Esophagus squamous epithelium (tissue), 5 donors: ENCODE results near the gene PSMC3IP. TPM values are rescaled to one million over a fixed set of nuclear protein-coding genes. Genes with fewer than 3 reads are reported as not detected.
"Not testable (repeated sequence)": the region's sequence is repeated elsewhere in the genome, so short reads cannot be mapped to it uniquely, and the experiment has no call there.

ENCODE experiments used
- DNase-seq: peaks from one replicate; lab custom pipeline; 2025; lab: John Stamatoyannopoulos, UW
- H3K27ac ChIP-seq, 4 donors: fragments of 200-600 bp; sonication (generic); one replicate each; pipeline ENCODE4 v1.5.1; 2016 to 2019; ENCODE audit warnings: mild to moderate bottlenecking in 1 of 4
- H3K27me3 ChIP-seq, 4 donors: fragments of 200-600 bp; sonication (generic); 1 replicate in 3 of 4; 2 replicates in 1 of 4; pipeline versions ENCODE4 v1.5.1 to v1.6.0; 2017 to 2021; ENCODE audit warnings: antibody characterized with exemption in 1 of 4
- H3K36me3 ChIP-seq, 3 donors: fragments of 200-600 bp; sonication (generic); one replicate each; pipeline ENCODE4 v1.5.1; 2016 to 2019
- H3K4me1 ChIP-seq, 3 donors: fragments of 200-600 bp; sonication (generic); one replicate each; pipeline ENCODE4 v1.5.1; 2017 to 2019
- H3K4me3 ChIP-seq, 4 donors: fragments of 200-600 bp; sonication (generic); 1 replicate in 3 of 4; 2 replicates in 1 of 4; pipeline ENCODE4 v1.5.1; 2016 to 2019; ENCODE audit warnings: mild to moderate bottlenecking in 2 of 4, moderate library complexity in 1 of 4
- H3K9me3 ChIP-seq, 3 donors: fragments of 200-600 bp; sonication (generic); one replicate each; pipeline ENCODE4 v1.5.1; 2016 to 2019
- POLR2A ChIP-seq, 4 donors: fragments of 450-650 bp; IDR thresholded peaks; one replicate each; pipeline ENCODE4 v1.6.1; 2017; ENCODE audit warnings: antibody characterized with exemption in 4 of 4, mild to moderate bottlenecking in 4 of 4, moderate library complexity in 3 of 4
- WGBS, 2 donors: methylation state at CpG; one replicate each; pipeline ENCODE4 v1.1.5; 2018; 5-methylcytosine and 5-hydroxymethylcytosine counted together
- intact Hi-C: fragments of 100-400 bp; cut with DNase I; formaldehyde crosslinking; loops from one replicate; pipeline ENCODE4 v1.15.0; 2022
- total RNA-seq, 4 donors: library from RNA; depleted of rRNA; stranded (reverse); fragments of >200 nt; gene quantifications; one replicate each; pipeline ENCODE4 v1.1.0, GENCODE V29; 2016
- TF ChIP-seq, protein P1 (sequence below), 6 experiments: fragments of 450-650 bp in 4 of 6; fragments of 200-600 bp in 2 of 6; sonication (generic) in 2 of 6; IDR thresholded peaks; one replicate each; pipeline ENCODE4 v1.5.1; 2016 to 2019; ENCODE audit warnings: antibody characterized with exemption in 6 of 6, mild to moderate bottlenecking in 4 of 6, moderate library complexity in 4 of 6
- donor health status: DM: yes; HTN: yes; CAD: no.

Gene PSMC3IP
- total RNA-seq, 4 donors from 2014 or later: 0.61 to 4.8 (median 2.8) TPM

DNA sequence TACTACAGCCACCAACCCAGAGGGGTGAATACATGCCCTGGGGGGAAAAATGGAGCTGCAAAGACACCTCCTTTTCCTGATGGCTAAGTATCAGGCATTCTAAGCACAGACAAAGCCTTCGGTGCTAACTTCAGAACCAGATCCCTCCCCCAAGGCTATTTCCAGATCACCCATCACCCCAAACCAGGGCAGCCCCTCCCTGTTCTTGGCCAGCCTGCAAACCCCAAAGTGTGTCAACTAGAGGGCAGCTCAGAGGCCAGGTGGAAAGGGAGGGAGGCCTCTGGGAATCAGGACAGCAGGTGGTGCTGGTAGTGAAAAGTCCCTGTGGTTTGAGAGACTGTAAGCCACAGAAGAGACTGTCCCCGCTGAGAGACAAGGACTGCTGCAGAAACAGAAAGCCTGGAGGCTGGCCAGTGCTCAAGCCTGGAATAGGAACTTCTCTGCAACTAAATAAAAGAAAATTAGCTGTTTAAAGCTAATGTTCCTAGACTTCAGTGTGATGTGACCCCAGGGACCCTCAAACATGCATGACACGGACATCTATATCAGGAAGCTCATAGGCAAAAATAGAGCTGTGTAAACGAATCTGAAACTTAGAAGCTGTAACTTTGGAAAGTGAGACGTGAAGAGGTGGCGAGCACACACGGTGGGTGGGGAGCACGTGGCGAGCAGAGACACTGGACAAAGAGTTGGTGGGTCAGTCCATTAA, 41.1 kb upstream of the PSMC3IP start:
- Histone ChIP-seq H3K27me3 (no peaks in the 10 kb centered on the region), H3K27ac (peak overlapping the region; percentile 29 to 50 (median 40)), H3K9me3 (no peaks in the 10 kb centered on the region), H3K4me1 (peaks cover 8 to 38% (median 14%) of the 10 kb centered on the region in 3 donors), H3K4me3 (no peak overlapping the region), H3K36me3 (peaks cover 6 to 26% (median 7%) of the 10 kb centered on the region in 3 donors)
- WGBS, 2 donors: 43 to 51% methylated on average over 8 to 9 of the region's 9 CpGs
- intact Hi-C loops: no loop called here
- no peak for DNase-seq
- no peak for TF ChIP-seq POLR2A (IDR thresholded peaks at IDR 0.05)
- TF ChIP-seq, protein P1, sequence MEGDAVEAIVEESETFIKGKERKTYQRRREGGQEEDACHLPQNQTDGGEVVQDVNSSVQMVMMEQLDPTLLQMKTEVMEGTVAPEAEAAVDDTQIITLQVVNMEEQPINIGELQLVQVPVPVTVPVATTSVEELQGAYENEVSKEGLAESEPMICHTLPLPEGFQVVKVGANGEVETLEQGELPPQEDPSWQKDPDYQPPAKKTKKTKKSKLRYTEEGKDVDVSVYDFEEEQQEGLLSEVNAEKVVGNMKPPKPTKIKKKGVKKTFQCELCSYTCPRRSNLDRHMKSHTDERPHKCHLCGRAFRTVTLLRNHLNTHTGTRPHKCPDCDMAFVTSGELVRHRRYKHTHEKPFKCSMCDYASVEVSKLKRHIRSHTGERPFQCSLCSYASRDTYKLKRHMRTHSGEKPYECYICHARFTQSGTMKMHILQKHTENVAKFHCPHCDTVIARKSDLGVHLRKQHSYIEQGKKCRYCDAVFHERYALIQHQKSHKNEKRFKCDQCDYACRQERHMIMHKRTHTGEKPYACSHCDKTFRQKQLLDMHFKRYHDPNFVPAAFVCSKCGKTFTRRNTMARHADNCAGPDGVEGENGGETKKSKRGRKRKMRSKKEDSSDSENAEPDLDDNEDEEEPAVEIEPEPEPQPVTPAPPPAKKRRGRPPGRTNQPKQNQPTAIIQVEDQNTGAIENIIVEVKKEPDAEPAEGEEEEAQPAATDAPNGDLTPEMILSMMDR (IDR thresholded peaks at IDR 0.05): peak in 4 of 6 experiments; percentile 15 to 52 (median 34)

DNA sequence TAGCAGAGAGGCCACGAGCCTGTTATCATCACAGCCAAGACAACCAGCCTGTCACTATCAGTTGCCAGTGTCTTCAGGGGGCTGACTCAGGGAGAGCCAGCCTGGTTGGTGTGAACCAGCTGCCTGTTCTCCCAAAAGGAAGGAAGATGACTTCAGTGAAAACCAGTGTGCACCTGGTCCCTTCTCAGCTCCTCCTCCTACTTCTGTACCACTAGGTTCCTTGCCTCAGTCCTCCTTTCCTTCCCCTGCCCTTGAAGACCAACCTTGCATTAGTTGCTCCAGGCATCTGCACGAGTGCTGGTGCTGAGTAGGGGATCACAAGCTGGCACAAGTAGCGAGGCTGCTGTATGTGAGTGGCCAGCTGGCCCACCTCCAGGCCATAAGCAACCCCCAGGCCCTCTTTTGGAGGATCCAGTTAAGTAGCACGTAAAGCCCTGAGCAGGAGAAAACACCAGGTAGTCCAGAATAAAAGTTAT, 40.5 kb upstream of the PSMC3IP start:
- WGBS, 2 donors: 9 to 28% methylated on average over 3 to 4 of the region's 4 CpGs
- H3K27ac ChIP-seq: peak overlapping the region; percentile 29 to 50 (median 40)
- intact Hi-C loops: no loop called here
- peaks cover 7 to 32% (median 9%) of the 10 kb centered on the region in 3 donors for H3K36me3 ChIP-seq
- H3K4me1 ChIP-seq: peaks cover 8 to 33% (median 14%) of the 10 kb centered on the region in 3 donors
- H3K9me3 ChIP-seq: no peaks in the 10 kb centered on the region
- H3K27me3 ChIP-seq: no peaks in the 10 kb centered on the region
- TF ChIP-seq POLR2A (IDR thresholded peaks at IDR 0.05): no peak
- TF ChIP-seq, protein P1 (IDR thresholded peaks at IDR 0.05): no peak
- DNase-seq: no peak
- no peak overlapping the region for H3K4me3 ChIP-seq

DNA sequence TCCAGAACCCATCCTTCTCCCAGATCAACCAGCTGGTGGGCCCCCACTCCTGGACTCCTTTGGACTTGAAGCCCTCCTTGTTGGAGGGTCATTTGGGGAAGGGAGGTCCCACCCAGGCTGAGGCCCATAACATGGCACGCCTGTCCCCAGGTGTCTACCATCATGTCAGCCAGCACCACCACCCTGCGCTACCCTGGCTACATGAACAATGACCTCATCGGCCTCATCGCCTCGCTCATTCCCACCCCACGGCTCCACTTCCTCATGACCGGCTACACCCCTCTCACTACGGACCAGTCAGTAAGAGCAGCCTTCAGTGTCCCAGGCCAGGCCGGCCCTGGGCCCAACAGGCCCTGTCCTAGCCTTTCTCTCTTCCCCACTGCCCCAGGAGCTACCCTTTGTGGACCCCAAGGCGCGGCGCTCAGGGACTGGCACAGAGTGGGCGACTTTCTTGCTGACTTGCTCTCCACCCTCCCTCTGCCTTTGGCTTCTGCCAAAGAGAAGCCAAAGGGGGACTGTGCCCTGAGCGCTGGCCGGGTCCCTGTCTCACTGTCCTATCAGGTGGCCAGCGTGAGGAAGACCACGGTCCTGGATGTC, 36.3 kb upstream of the PSMC3IP start:
- no peak overlapping the region for H3K4me3 ChIP-seq
- no peak for TF ChIP-seq POLR2A (IDR thresholded peaks at IDR 0.05)
- TF ChIP-seq, protein P1 (IDR thresholded peaks at IDR 0.05): no peak
- H3K27ac ChIP-seq: no peak overlapping the region
- intact Hi-C loops: no loop called here
- no peaks in the 10 kb centered on the region for H3K27me3 ChIP-seq
- DNase-seq: no peak
- H3K36me3 ChIP-seq: peaks cover 7 to 49% (median 13%) of the 10 kb centered on the region in 3 donors
- WGBS, 2 donors: 95 to 96% methylated on average over 7 to 8 of the region's 17 CpGs
- peaks cover 8 to 32% (median 23%) of the 10 kb centered on the region in 3 donors for H3K4me1 ChIP-seq
- no peaks in the 10 kb centered on the region for H3K9me3 ChIP-seq

DNA sequence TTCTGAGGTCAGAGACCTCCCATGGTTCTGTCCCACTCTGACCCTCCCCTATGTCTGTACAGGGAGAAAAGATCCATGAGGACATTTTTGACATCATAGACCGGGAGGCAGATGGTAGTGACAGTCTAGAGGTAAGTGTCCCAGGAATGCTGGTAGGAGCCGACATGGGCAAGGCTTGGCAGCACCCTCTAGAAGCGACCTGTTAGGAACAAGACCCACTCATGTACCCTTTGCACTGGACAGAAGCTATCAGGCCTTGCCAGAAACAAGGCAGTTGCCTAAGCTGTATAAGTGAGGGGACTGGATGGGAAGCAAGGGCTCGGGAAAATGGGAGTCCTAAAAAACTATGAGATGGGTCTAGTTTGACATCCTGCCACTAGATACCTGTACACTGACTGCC, 34.5 kb upstream of the PSMC3IP start:
- H3K36me3 ChIP-seq: peaks cover 7 to 49% (median 13%) of the 10 kb centered on the region in 3 donors
- H3K27ac ChIP-seq: no peak overlapping the region
- no peak for DNase-seq
- peaks cover 8 to 34% (median 23%) of the 10 kb centered on the region in 3 donors for H3K4me1 ChIP-seq
- no peak overlapping the region for H3K4me3 ChIP-seq
- TF ChIP-seq, protein P1 (IDR thresholded peaks at IDR 0.05): no peak
- TF ChIP-seq POLR2A (IDR thresholded peaks at IDR 0.05): no peak
- intact Hi-C loops: no loop called here
- no peaks in the 10 kb centered on the region for H3K27me3 ChIP-seq
- WGBS, 2 donors: 93 to 95% methylated on average over 3 to 4 of the region's 4 CpGs
- no peaks in the 10 kb centered on the region for H3K9me3 ChIP-seq

DNA sequence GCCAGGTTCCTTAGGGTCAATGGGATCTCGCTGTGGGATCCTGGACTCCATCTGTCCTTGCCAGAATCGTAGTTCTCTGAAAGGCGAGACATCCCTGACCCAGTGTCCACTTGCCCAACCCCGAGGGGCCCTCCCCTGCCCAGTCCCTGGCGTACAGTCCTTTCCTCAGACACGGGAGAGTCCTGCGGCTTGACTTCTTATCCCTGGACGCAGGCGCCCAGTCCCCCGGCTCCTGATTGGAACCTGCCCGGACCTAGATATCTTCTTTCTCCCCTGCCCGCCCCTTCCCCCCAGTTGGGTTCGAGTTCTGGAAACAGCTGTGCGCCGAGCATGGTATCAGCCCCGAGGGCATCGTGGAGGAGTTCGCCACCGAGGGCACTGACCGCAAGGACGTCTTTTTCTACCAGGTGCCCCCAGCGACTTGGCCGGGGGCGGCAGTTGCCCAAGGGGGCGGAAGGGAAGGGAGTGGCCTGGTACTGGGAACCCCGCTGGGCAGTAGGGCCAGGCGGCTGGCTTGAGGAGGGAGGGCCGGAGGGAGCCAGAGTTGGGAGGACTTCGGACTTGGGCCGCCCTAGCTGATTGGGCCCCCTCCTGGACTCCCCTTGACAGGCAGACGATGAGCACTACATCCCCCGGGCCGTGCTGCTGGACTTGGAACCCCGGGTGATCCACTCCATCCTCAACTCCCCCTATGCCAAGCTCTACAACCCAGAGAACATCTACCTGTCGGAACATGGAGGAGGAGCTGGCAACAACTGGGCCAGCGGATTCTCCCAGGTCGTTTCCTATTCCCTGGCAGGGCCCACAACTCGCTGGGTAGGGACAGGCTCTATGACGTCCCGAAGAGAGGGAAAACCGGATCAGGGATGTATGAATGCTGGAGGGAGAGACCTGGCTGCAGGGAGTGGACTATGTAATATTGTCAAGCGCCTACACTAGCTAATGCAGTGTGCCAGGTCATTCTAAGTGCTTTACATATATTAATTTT, 32.6 kb upstream of the PSMC3IP start:
- H3K27ac ChIP-seq: peak overlapping the region; percentile 91 to 97 (median 94)
- peaks cover 15 to 53% (median 32%) of the 10 kb centered on the region in 3 donors for H3K4me1 ChIP-seq
- DNase-seq, H3K9me3 ChIP-seq, intact Hi-C loops, H3K27me3 ChIP-seq: not testable (repeated sequence)
- H3K4me3 ChIP-seq: peak overlapping the region; percentile 72 to 93 (median 84)
- peaks cover 7 to 38% (median 13%) of the 10 kb centered on the region in 3 donors for H3K36me3 ChIP-seq
- 7 to 8% methylated on average over 5 to 16 of the region's 42 CpGs for WGBS, 2 donors
